GM19463 (cell line): ENCODE data around the gene SDK1.

Experiments used
- ATAC-seq: cut with Tn5 transposase; IDR thresholded peaks from one replicate; pipeline ENCODE4 v1.9.1; 2021; ENCODE audit warnings: mild to moderate bottlenecking, moderate library complexity; ENCODE audit not compliant: unreplicated experiment

The SDK1 gene

GRCh38 chr7:3455806-3456595, 154.9 kb downstream of the SDK1 start:
- ATAC-seq: no peak

- no peak for ATAC-seq
Observed at GRCh38 chr7:3459111-3459510, 158.1 kb downstream of the SDK1 start.

- ATAC-seq: no peak
Observed at GRCh38 chr7:3461923-3462322, 160.9 kb downstream of the SDK1 start.

GRCh38 chr7:3463696-3464095, 162.6 kb downstream of the SDK1 start:
- ATAC-seq: no peak

GRCh38 chr7:3464900-3465622, 164.0 kb downstream of the SDK1 start:
- ATAC-seq: no peak

- ATAC-seq: no peak
Observed at GRCh38 chr7:3466261-3466660, 165.2 kb downstream of the SDK1 start.

GRCh38 chr7:3469641-3470040, 168.6 kb downstream of the SDK1 start:
- no peak for ATAC-seq

- no peak for ATAC-seq
Observed at GRCh38 chr7:3480197-3480596, 179.1 kb downstream of the SDK1 start.

- no peak for ATAC-seq
Observed at GRCh38 chr7:3481435-3481834, 180.4 kb downstream of the SDK1 start.

- no peak for ATAC-seq
Observed at GRCh38 chr7:3482147-3482921, 181.3 kb downstream of the SDK1 start.

GRCh38 chr7:3486841-3487240, 185.8 kb downstream of the SDK1 start:
- ATAC-seq: no peak

- ATAC-seq: no peak
Observed at GRCh38 chr7:3488829-3489228, 187.8 kb downstream of the SDK1 start.

- no peak for ATAC-seq
Observed at GRCh38 chr7:3493499-3493898, 192.4 kb downstream of the SDK1 start.

- ATAC-seq: no peak
Observed at GRCh38 chr7:3494947-3495346, 193.9 kb downstream of the SDK1 start.

GRCh38 chr7:3495530-3495929, 194.5 kb downstream of the SDK1 start:
- no peak for ATAC-seq

GRCh38 chr7:3495954-3496353, 194.9 kb downstream of the SDK1 start:
- no peak for ATAC-seq

- no peak for ATAC-seq
Observed at GRCh38 chr7:3497796-3498195, 196.7 kb downstream of the SDK1 start.

- ATAC-seq: no peak
Observed at GRCh38 chr7:3501671-3502070, 200.6 kb downstream of the SDK1 start.

GRCh38 chr7:3504384-3504783, 203.3 kb downstream of the SDK1 start:
- no peak for ATAC-seq

- no peak for ATAC-seq
Observed at GRCh38 chr7:3510101-3511020, 209.3 kb downstream of the SDK1 start.

- ATAC-seq: no peak
Observed at GRCh38 chr7:3517344-3517743, 216.3 kb downstream of the SDK1 start.
